Activated T-helper 1 cell treated with anti-CD3 and anti-CD28 coated beads, Interleukin-12 subunit alpha, Interleukin-12 subunit beta, Interleukin-2, Interleukin-4 antibody, amounts not matched to agents 30 ng/mL and 10 ng/mL and 1 ng/mL, durations not matched to agents 14 hours and 24 hours and 36 hours (primary cell): ENCODE data around the gene TIFAB. TPM values are rescaled to one million over a fixed set of nuclear protein-coding genes. Genes with fewer than 3 reads are reported as not detected.

Experiments
- DNase-seq: peaks from one replicate; pipeline ENCODE4 v3.0.0; 2021; ENCODE audit warnings: low spot score
- H3K27ac Mint-ChIP-seq: one replicate; pipeline ENCODE4 v1.8.0; 2021; ENCODE audit warnings: mild to moderate bottlenecking, mixed read lengths
- H3K27me3 Mint-ChIP-seq: one replicate; pipeline ENCODE4 v1.8.0; 2022; ENCODE audit warnings: mild to moderate bottlenecking, moderate library complexity, mixed read lengths; ENCODE audit not compliant: insufficient read depth
- H3K36me3 Mint-ChIP-seq: one replicate; pipeline ENCODE4 v1.8.0; 2021; ENCODE audit warnings: low read depth, mixed read lengths
- H3K4me1 Mint-ChIP-seq: one replicate; pipeline ENCODE4 v1.8.0; 2021; ENCODE audit warnings: low read depth, mixed read lengths
- H3K4me3 Mint-ChIP-seq: one replicate; pipeline ENCODE4 v1.8.0; 2021; ENCODE audit warnings: mild to moderate bottlenecking, moderate library complexity, mixed read lengths
- H3K9me3 Mint-ChIP-seq: one replicate; pipeline ENCODE4 v1.8.0; 2021; ENCODE audit warnings: mixed read lengths
- intact Hi-C: fragments of 100-400 bp; cut with micrococcal nuclease; formaldehyde crosslinking; loops from one replicate; pipeline ENCODE4 v1.15.1; 2024
- total RNA-seq: library from RNA; stranded (reverse); gene quantifications from 2 replicates; pipeline ENCODE4 v1.2.3, GENCODE V29; 2022

The TIFAB gene
- total RNA-seq, 1 donor from 2014 or later, result not detected

GRCh38 chr5:135449644-135450043 is 2.5 kb downstream of the TIFAB start:
- H3K27ac Mint-ChIP-seq, result no peak overlapping the region
- no peak for DNase-seq
- intact Hi-C loops, result no loop called here

DNA sequence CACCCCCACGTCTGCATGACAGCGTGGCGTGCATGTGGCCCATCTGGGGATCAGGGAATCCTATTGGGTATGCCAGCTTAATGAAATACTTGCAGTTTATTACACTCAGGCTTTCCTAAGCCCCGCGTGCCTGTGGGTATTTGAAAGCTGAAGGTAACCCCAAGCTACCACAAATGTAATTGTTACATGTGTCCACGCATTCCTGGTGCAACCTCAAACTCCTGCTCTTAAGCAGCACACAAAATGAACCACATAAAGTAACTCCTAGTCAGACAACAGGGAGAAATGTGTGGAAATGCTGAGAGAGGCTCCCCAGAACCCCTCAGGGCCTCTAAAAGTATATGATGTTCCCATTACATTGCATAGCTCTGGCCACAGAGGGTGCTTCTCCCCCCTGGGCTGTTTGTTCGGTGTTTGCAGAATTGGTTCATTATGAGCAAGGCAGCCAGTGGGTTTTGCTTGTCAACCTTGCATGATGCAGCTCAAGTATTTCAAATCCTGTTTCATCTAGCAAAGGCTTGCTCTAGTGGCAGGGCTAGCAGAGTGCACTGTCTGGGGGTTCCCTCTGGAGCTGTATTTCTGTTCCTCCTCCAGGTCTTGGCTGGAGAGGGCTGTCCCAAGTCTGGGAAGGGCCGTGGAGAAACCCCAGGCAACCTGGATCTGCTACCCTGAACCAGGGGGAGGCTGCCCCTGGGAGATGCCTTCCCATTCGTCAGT is 3.2 kb downstream of the TIFAB start:
- no peaks in the 10 kb centered on the region for H3K36me3 Mint-ChIP-seq
- no peaks in the 10 kb centered on the region for H3K9me3 Mint-ChIP-seq
- no peak overlapping the region for H3K27ac Mint-ChIP-seq
- no peaks in the 10 kb centered on the region for H3K4me1 Mint-ChIP-seq
- DNase-seq, result no peak
- H3K4me3 Mint-ChIP-seq, result no peak overlapping the region
- H3K27me3 Mint-ChIP-seq, result peaks cover 2% of the 10 kb centered on the region
- intact Hi-C loops, result no loop called here

More at GRCh38 chr5:135449644-135450043, 2.5 kb downstream of the TIFAB start:
- Mint-ChIP-seq H3K4me1 (no peaks in the 10 kb centered on the region), H3K4me3 (no peak overlapping the region), H3K9me3 (no peaks in the 10 kb centered on the region), H3K36me3 (no peaks in the 10 kb centered on the region), H3K27me3 (peaks cover 2% of the 10 kb centered on the region)

- no peak for DNase-seq
- Mint-ChIP-seq H3K36me3 (no peaks in the 10 kb centered on the region), H3K27me3 (peaks cover 2% of the 10 kb centered on the region), H3K27ac (no peak overlapping the region), H3K9me3 (no peaks in the 10 kb centered on the region), H3K4me1 (no peaks in the 10 kb centered on the region), H3K4me3 (no peak overlapping the region)
- intact Hi-C loops, result no loop called here
Measured at GRCh38 chr5:135448071-135448739, 3.9 kb downstream of the TIFAB start.

GRCh38 chr5:135447298-135447929 is 4.7 kb downstream of the TIFAB start, which contains the start of gene DCANP1:
DCANP1 (minus strand) TSS chr5:135447348; CDS start chr5:135447108, 240 bp downstream.
- intact Hi-C loops, result no loop called here
- no peak within 1 kb of the TSS for H3K4me3 Mint-ChIP-seq
- no peak within 1 kb of the TSS for H3K27ac Mint-ChIP-seq
- no peaks in the 10 kb centered on the region for H3K4me1 Mint-ChIP-seq
- H3K27me3 Mint-ChIP-seq, result peaks cover 2% of the 10 kb centered on the region
- no peaks in the 10 kb centered on the region for H3K36me3 Mint-ChIP-seq
- DNase-seq, result no peak
- H3K9me3 Mint-ChIP-seq, result no peaks in the 10 kb centered on the region

DNA sequence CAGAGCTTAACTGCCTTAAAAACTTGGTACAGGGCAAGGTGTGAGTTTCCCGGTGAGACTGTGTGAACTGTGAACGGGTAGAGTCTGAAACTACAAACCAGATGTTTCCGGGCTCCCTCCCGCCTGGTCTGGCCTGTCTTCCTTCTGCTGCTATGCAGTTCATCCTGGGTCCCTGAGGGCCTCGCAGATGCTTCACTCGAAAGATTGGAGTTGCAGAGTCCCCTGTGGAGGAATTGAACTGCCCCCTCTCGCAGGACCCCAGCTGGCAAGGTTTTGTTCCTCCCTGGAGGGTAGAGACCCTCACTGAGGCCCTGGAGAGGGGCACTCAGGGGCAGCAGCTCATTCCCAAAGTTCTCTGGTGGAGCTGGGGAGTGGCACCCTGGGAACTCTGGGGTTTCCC is 5.5 kb downstream of the TIFAB start:
- Mint-ChIP-seq H3K36me3 (no peaks in the 10 kb centered on the region), H3K4me1 (no peaks in the 10 kb centered on the region), H3K4me3 (no peak overlapping the region), H3K27me3 (peaks cover 2% of the 10 kb centered on the region), H3K9me3 (no peaks in the 10 kb centered on the region), H3K27ac (no peak overlapping the region)
- no peak for DNase-seq
- intact Hi-C loops, result no loop called here

GRCh38 chr5:135446206-135446605 is 5.9 kb downstream of the TIFAB start:
- no peak for DNase-seq
- intact Hi-C loops, result no loop called here
- Mint-ChIP-seq H3K36me3 (no peaks in the 10 kb centered on the region), H3K4me3 (no peak overlapping the region), H3K27me3 (peaks cover 2% of the 10 kb centered on the region), H3K27ac (no peak overlapping the region), H3K4me1 (no peaks in the 10 kb centered on the region), H3K9me3 (no peaks in the 10 kb centered on the region)

DNA sequence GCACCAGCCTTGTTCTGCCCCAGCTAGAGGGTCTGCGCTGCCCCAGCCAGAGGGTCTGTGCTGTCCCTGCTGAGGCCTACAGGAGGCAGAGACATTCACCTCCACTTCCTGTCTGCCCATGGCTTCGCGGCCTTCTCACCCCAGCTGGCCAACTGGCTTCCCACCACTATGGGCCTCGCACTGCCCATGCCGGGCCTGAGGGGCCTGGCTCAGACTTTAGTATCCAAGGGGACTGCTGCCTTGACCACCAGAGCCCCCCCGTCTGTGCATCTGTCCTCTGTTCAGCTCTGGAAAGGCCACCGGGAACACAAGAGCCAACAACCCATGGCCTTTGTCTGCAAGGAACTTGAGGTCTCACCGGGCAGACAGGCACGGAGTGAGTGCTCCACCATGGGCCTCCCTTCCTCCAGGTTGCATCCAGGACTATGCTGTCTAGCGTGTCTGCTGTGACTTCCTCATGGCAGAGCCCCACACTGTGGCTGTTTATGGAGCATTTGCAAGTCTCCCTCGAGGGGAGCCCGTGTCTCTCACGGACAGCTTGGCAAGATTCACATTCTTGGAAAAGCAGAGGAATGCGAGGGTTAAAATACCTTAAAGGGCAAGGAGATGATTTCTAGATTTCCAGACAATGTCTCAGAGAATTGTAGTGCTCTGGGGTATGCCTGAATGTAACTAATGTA is 6.7 kb downstream of the TIFAB start:
- Mint-ChIP-seq H3K4me3 (no peak overlapping the region), H3K36me3 (no peaks in the 10 kb centered on the region), H3K27ac (no peak overlapping the region), H3K9me3 (no peaks in the 10 kb centered on the region), H3K27me3 (peaks cover 2% of the 10 kb centered on the region), H3K4me1 (no peaks in the 10 kb centered on the region)
- intact Hi-C loops, result no loop called here
- no peak for DNase-seq

DNA sequence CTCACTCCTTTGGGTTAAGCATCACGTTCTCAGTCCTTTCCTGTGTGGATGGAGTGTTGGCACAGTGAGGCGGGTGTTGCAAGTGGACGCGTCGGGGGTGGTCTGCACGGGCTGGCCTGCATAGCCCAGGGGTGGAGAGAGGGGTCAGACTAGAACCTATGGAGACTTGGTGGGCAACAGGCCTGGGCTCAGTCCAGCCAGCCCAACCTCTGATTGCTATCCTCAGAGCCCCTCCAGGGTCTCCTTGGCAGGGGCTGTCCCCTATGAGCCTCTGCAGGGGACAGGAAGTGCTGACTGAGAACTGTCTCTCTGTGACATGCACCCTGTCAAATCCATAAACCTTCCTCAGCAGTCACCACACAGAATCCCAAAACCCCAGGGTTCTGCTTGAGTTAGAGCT is 7.3 kb downstream of the TIFAB start:
- Mint-ChIP-seq H3K27ac (no peak overlapping the region), H3K27me3 (peaks cover 2% of the 10 kb centered on the region), H3K36me3 (no peaks in the 10 kb centered on the region), H3K4me3 (no peak overlapping the region), H3K9me3 (no peaks in the 10 kb centered on the region), H3K4me1 (no peaks in the 10 kb centered on the region)
- intact Hi-C loops, result no loop called here
- DNase-seq, result no peak

DNA sequence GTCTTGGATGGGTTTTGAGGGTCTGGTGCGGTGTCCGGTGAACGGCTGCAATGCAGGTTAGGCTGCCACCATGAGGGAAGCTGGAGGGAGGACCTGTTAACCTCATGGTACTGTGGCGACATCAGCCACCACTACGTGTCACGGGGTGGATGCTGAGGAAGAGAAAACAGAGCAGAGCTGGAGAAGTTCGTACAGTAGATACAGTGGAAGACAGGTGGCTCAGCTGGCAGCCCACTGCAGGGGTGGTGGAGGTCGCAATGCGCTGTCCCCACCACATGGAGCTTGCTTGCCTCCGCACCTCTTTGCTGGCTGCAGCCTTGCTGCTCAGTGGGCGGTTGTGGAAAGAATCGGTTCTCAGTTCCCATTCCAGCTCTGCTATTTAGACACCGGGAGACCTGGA is 7.8 kb downstream of the TIFAB start:
- Mint-ChIP-seq H3K27ac (no peak overlapping the region), H3K9me3 (no peaks in the 10 kb centered on the region), H3K27me3 (peaks cover 2% of the 10 kb centered on the region), H3K4me3 (no peak overlapping the region), H3K4me1 (no peaks in the 10 kb centered on the region), H3K36me3 (no peaks in the 10 kb centered on the region)
- intact Hi-C loops, result no loop called here
- DNase-seq, result no peak

- no peaks in the 10 kb centered on the region for H3K4me1 Mint-ChIP-seq
- intact Hi-C loops, result no loop called here
- no peak overlapping the region for H3K27ac Mint-ChIP-seq
- peaks cover 2% of the 10 kb centered on the region for H3K27me3 Mint-ChIP-seq
- no peaks in the 10 kb centered on the region for H3K36me3 Mint-ChIP-seq
- DNase-seq, result no peak
- H3K4me3 Mint-ChIP-seq, result no peak overlapping the region
- no peaks in the 10 kb centered on the region for H3K9me3 Mint-ChIP-seq
Measured at GRCh38 chr5:135443161-135443960, 8.8 kb downstream of the TIFAB start.

GRCh38 chr5:135442431-135443160 is 9.6 kb downstream of the TIFAB start:
- no peaks in the 10 kb centered on the region for H3K4me1 Mint-ChIP-seq
- intact Hi-C loops, result no loop called here

GRCh38 chr5:135441919-135442318 is 10.2 kb downstream of the TIFAB start:
- no peaks in the 10 kb centered on the region for H3K9me3 Mint-ChIP-seq
- DNase-seq, result no peak
- no peak overlapping the region for H3K4me3 Mint-ChIP-seq
- H3K27ac Mint-ChIP-seq, result no peak overlapping the region
- intact Hi-C loops, result no loop called here
- peaks cover 5% of the 10 kb centered on the region for H3K27me3 Mint-ChIP-seq
- no peaks in the 10 kb centered on the region for H3K36me3 Mint-ChIP-seq
- no peaks in the 10 kb centered on the region for H3K4me1 Mint-ChIP-seq

More at GRCh38 chr5:135442431-135443160, 9.6 kb downstream of the TIFAB start:
- Mint-ChIP-seq H3K27ac (no peak overlapping the region), H3K36me3 (no peaks in the 10 kb centered on the region), H3K9me3 (no peaks in the 10 kb centered on the region), H3K4me3 (no peak overlapping the region), H3K27me3 (peaks cover 4% of the 10 kb centered on the region)
- DNase-seq, result no peak
